SJCRH30 (cell line): Measurements from ENCODE around the gene TXNDC16. TPM values are rescaled to one million over a fixed set of nuclear protein-coding genes. Genes with fewer than 3 reads are reported as not detected.
A peak's percentile ranks its signal among the peaks of the same experiment; 100 is the strongest.

ENCODE experiments used
- DNase-seq, 2 experiments: peaks; one replicate each; pipeline ENCODE4 v3.0.0-alpha.2; 2015 to 2020
- H3K27ac ChIP-seq: fragments of 250-450 bp; sonication (Bioruptor Pico); 2 replicates; pipeline ENCODE4 v1.5.1; 2020; ENCODE audit warnings: mild to moderate bottlenecking, moderate library complexity
- H3K27me3 ChIP-seq: fragments of 250-450 bp; sonication (Bioruptor Pico); 2 replicates; pipeline ENCODE4 v1.5.1; 2020; ENCODE audit warnings: mild to moderate bottlenecking, moderate library complexity
- H3K36me3 ChIP-seq: fragments of 250-450 bp; sonication (Bioruptor Pico); 2 replicates; pipeline ENCODE4 v1.5.1; 2020; ENCODE audit warnings: mild to moderate bottlenecking, moderate library complexity
- H3K4me1 ChIP-seq: fragments of 250-450 bp; sonication (Bioruptor Pico); 2 replicates; pipeline ENCODE4 v1.5.1; 2020; ENCODE audit warnings: mild to moderate bottlenecking, moderate library complexity
- H3K4me3 ChIP-seq: fragments of 250-450 bp; sonication (Bioruptor Pico); 2 replicates; pipeline ENCODE4 v1.5.1; 2020; ENCODE audit warnings: mild to moderate bottlenecking, moderate library complexity
- H3K9me3 ChIP-seq: fragments of 250-450 bp; sonication (Bioruptor Pico); replicated peaks from 2 replicates; pipeline ENCODE4 v1.5.1; 2020; ENCODE audit warnings: mild to moderate bottlenecking, moderate library complexity
- total RNA-seq: library from RNA; depleted of rRNA; stranded (reverse); fragments of >200 nt; shearing (Covaris generic); gene quantifications from 2 replicates; pipeline ENCODE4 v1.2.3, GENCODE V29; 2014; rRNA removed

Gene TXNDC16
- total RNA-seq, 1 experiment from 2014 or later = 10.3 TPM

DNA sequence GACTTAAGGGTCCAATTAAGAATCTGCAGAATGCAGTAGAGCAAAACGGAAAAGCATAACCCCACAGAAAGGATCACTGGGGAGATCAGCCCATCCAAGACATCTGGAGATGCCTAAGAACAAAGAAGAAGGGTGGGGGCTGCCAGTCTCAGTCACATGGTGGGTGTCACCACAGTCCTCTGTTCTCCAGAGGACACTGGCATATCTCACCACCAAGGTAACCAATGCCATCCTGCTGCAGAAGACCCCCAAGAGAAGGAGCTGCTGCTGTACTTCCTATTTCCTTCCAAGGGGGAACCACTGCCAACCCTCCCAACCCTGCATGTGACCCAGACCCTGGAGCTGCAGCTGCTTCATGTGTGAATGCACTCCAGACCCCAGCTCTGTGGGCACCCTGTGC, 147.0 kb downstream of the TXNDC16 start:
- DNase-seq = no peak

DNA sequence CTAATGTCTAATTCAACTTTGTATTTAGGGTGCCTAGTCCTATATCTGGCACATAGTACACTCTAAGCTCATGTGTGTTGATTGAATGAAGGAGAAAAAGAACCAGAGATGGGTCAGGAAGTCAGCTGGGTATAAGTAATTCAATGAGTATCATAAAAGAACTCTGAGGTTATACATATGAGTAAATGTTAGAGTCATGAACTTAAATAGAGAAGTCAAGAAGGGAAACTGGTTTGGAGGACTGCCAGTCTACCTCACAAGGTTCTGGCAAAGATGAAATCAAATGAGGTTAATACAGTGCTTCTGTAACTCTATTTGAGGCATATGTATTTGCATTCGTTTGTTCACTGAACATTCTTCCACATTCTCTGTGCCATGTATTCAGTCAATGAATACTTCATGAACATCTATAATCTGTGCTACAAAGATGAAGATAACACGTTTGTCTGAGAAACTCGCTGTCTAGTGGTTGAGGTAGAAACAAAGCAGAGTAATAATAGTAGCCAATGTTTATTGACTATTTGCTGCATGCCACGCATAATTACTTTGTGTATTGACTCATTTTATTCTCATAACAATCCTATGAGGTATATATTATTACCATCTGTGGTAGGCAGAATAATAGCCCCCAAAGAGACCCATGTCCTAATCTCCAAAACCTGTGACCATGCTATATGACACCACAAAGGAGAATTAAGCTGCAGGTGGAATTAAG, 149.3 kb downstream of the TXNDC16 start:
- Histone ChIP-seq H3K27me3 (no peaks in the 10 kb centered on the region), H3K4me3 (no peak overlapping the region), H3K36me3 (no peaks in the 10 kb centered on the region), H3K9me3 (no peaks in the 10 kb centered on the region), H3K4me1 (no peaks in the 10 kb centered on the region), H3K27ac (no peak overlapping the region)
- no peak for DNase-seq

More for the DNA sequence above, 147.0 kb downstream of the TXNDC16 start:
- Histone ChIP-seq H3K36me3 (no peaks in the 10 kb centered on the region), H3K4me1 (no peaks in the 10 kb centered on the region), H3K27me3 (no peaks in the 10 kb centered on the region), H3K4me3 (no peak overlapping the region), H3K9me3 (no peaks in the 10 kb centered on the region), H3K27ac (no peak overlapping the region)

DNA sequence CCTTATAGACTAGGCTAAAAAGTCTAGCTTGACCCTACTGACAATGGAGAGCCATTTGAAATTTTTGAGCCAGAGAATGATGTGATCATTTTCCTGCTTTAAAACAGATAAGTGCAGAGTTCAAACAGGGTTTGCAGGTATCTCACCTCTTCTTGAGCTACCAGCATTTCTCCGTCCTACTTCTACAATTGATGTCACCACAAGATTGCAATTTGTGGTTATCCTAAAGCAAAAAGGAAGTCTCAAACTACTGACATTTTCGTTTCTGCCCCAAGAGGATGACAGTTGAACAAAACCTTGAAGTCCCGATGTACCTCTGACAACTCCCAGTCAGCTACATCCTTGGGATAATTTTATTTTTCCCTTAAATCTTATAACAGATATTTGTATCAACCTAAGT, 151.5 kb downstream of the TXNDC16 start:
- DNase-seq = no peak
- Histone ChIP-seq H3K27me3 (no peaks in the 10 kb centered on the region), H3K9me3 (no peaks in the 10 kb centered on the region), H3K27ac (no peak overlapping the region), H3K4me1 (no peaks in the 10 kb centered on the region), H3K36me3 (no peaks in the 10 kb centered on the region), H3K4me3 (no peak overlapping the region)

DNA sequence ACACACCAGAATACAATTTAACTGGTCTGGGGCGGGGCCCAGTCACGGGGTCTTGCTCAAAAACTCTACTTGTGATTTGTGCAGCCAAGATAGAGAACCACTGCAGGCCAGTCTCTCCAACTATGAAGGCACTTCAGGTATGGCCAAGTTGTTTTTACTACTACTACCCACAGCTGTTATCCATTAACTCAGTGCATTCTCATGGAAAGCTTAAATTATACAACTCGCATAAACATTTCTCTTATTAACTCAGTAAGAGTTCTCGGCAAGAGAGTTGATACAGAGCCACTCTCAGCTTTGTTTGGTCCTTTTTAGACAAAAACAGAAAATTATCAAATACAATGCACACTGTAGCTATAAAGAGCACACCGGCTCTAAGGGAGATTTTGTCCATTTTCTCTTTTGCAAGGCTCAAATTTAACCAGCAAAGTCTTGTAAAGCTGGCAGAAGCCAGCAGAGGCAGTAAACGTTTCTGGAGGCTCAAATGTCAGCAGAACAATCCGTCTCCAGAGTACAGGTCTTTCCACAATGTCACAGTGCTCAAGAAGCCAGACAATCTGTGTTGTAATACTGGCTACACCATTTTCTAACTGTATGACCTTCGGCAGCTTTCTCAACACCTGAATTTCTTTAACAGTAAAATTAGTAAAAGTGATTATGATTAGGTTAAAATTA, 152.2 kb downstream of the TXNDC16 start:
- H3K4me3 ChIP-seq = no peak overlapping the region
- no peaks in the 10 kb centered on the region for H3K36me3 ChIP-seq
- no peaks in the 10 kb centered on the region for H3K27me3 ChIP-seq
- no peaks in the 10 kb centered on the region for H3K4me1 ChIP-seq
- H3K27ac ChIP-seq = no peak overlapping the region
- no peaks in the 10 kb centered on the region for H3K9me3 ChIP-seq
- peak; percentile 2 to 45 for DNase-seq

DNA sequence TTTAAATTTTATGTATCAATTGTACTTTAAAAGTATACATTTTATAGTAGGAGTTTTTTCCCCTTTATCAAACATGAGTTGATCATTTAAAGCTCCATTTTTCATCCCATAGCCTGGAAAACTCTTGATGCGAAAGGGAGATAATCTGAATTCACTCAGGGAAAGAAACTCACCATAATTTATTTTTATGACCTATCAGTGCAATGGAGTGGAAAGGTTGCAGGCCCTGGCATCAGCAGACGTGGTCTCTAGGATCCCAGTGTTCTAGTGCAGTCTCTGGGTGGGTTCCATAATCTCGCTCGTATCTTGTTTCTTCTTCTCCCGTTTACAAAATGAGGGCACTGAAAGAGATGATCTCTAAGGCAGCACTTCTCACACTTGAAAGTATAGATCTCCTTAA, 153.2 kb downstream of the TXNDC16 start:
- H3K27me3 ChIP-seq = no peaks in the 10 kb centered on the region
- H3K36me3 ChIP-seq = no peaks in the 10 kb centered on the region
- no peak for DNase-seq
- no peak overlapping the region for H3K27ac ChIP-seq
- no peak overlapping the region for H3K4me3 ChIP-seq
- no peaks in the 10 kb centered on the region for H3K4me1 ChIP-seq
- no peaks in the 10 kb centered on the region for H3K9me3 ChIP-seq

DNA sequence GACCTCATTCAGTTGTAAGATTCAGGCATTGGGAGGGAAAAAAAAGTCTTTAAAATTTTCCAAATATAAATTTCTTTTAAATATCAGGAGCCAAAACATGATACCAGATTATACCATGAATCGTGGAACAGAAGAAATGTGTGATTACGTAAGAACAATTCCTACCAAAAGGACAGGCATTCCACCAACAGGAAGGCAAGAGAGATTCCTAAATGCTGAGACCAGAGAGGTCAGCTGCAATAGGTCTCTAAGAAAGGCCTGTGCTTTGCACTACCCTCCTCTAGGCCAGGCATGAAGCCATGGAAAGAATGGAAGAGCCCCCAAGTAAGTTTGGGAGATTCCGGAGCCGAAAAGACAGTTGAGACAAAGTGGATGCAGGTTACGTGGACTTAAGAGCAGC, 154.5 kb downstream of the TXNDC16 start:
- H3K36me3 ChIP-seq = no peaks in the 10 kb centered on the region
- no peak overlapping the region for H3K27ac ChIP-seq
- no peaks in the 10 kb centered on the region for H3K9me3 ChIP-seq
- H3K27me3 ChIP-seq = no peaks in the 10 kb centered on the region
- no peak for DNase-seq
- H3K4me3 ChIP-seq = no peak overlapping the region
- no peaks in the 10 kb centered on the region for H3K4me1 ChIP-seq

DNA sequence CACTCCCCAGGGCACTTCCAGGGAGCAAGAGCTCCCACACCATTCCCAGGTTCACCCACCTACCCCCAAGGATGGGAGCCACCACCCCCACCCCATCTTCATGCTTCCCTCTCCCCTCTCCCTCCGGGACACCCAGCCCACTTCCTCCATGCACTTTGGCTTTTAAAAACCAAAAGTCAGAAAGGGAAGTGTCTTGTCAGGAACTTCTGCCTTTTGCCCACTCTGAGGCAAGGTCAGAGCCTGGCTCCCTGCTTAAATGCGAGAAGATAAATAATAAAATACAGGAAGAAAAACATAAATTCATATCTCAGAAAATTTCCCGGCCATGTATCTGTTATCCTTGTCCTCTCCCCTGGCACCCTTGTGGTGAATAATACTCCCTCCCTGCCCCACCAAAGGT, 156.6 kb downstream of the TXNDC16 start:
- DNase-seq = no peak
- H3K4me1 ChIP-seq = no peaks in the 10 kb centered on the region
- no peak overlapping the region for H3K27ac ChIP-seq
- no peaks in the 10 kb centered on the region for H3K27me3 ChIP-seq
- no peak overlapping the region for H3K4me3 ChIP-seq
- H3K36me3 ChIP-seq = no peaks in the 10 kb centered on the region
- no peaks in the 10 kb centered on the region for H3K9me3 ChIP-seq

DNA sequence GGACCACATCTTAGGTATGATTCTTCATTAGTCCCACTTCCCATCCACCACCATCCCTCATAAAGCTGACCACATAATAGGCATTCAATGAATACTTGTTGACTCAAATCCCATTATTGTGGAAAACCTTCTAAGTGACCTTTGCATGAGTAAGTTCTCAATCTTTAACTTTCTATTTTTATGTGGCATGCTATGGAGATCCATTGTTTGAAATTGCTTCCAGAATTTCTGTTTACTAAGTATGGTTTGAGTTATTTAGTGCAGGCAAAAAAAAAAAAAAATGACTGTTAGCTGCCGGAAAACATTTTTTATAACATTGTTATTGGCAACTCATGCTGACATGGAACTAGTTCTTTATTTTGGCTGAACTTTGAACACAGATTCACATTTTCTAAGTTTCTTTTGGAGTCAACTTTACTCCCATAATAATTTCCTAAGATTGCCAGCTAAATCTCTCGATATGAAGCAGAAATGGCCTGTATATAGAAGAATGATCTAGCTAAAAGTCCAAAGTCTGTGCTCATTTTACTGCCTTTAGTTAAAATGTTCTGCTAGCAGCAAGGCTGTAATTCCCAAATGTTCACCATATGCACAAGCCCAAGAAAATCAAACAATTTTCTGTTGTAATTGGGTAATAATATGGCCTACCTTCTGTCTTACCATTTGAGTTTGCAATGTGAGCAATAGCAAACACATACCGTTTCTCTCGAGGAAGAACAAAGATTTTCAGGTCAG, 160.3 kb downstream of the TXNDC16 start:
- no peaks in the 10 kb centered on the region for H3K9me3 ChIP-seq
- no peaks in the 10 kb centered on the region for H3K4me1 ChIP-seq
- no peak overlapping the region for H3K27ac ChIP-seq
- no peaks in the 10 kb centered on the region for H3K27me3 ChIP-seq
- no peak overlapping the region for H3K4me3 ChIP-seq
- no peak for DNase-seq
- H3K36me3 ChIP-seq = no peaks in the 10 kb centered on the region

Other genes with a start within 250 kb of the TXNDC16 start
- 0.36 and 0.43 TPM in 2 replicates for gene PTGER2, start 238.2 kb downstream of the TXNDC16 start, total RNA-seq
- 2.5 and 2.7 TPM in 2 replicates for gene GPR137C, start 331 bp upstream of the TXNDC16 start, total RNA-seq
- gene ERO1A, start 143.1 kb upstream of the TXNDC16 start, total RNA-seq = 67.3 and 73.3 TPM in 2 replicates
- gene PSMC6, start 154.7 kb upstream of the TXNDC16 start, total RNA-seq = 136 and 156 TPM in 2 replicates
- gene STYX, start 177.7 kb upstream of the TXNDC16 start, total RNA-seq = 12.0 and 12.8 TPM in 2 replicates
- gene GNPNAT1, start 239.1 kb upstream of the TXNDC16 start, total RNA-seq = 16.6 and 17.9 TPM in 2 replicates